NCI-H82 (cell line): ENCODE measurements around the gene CMPK2.
"Not testable (repeated sequence)": the region's sequence is repeated elsewhere in the genome, so short reads cannot be mapped to it uniquely, and the experiment has no call there.

Source experiments
- DNase-seq: peaks from one replicate; lab custom pipeline; 2025; lab: John Stamatoyannopoulos, UW

CMPK2 gene

GRCh38 chr2:6880200-6880733, 14.6 kb upstream of the CMPK2 start:
- no peak for DNase-seq

GRCh38 chr2:6879011-6879410, 13.3 kb upstream of the CMPK2 start:
- DNase-seq = no peak

GRCh38 chr2:6878549-6878948, 12.8 kb upstream of the CMPK2 start:
- no peak for DNase-seq

GRCh38 chr2:6877402-6878304, 11.9 kb upstream of the CMPK2 start, which contains the start of gene RSAD2:
RSAD2 (plus strand) TSS chr2:6877777; CDS start chr2:6877801, 24 bp downstream.
- DNase-seq = no peak

GRCh38 chr2:6876309-6876708, 10.6 kb upstream of the CMPK2 start:
- no peak for DNase-seq

- no peak for DNase-seq
These were observed 8.3 kb upstream of the CMPK2 start for GRCh38 chr2:6874032-6874431.

- DNase-seq = no peak
These were observed 6.7 kb upstream of the CMPK2 start for GRCh38 chr2:6872394-6872793.

GRCh38 chr2:6866982-6867381, 1.3 kb upstream of the CMPK2 start:
- no peak for DNase-seq

GRCh38 chr2:6866275-6866671, 566 bp upstream of the CMPK2 start:
- DNase-seq = peak; percentile 41

GRCh38 chr2:6864923-6865345, 773 bp downstream of the CMPK2 start:
- DNase-seq = no peak

GRCh38 chr2:6864231-6864754, 1.4 kb downstream of the CMPK2 start:
- no peak for DNase-seq

GRCh38 chr2:6863792-6864191, 1.9 kb downstream of the CMPK2 start:
- peak; percentile 43 for DNase-seq

GRCh38 chr2:6860296-6860695, 5.4 kb downstream of the CMPK2 start:
- DNase-seq = no peak

- not testable (repeated sequence) for DNase-seq
These were observed 7.2 kb downstream of the CMPK2 start for GRCh38 chr2:6858466-6859027.

GRCh38 chr2:6856548-6856920, 9.2 kb downstream of the CMPK2 start:
- no peak for DNase-seq

- DNase-seq = no peak
These were observed 9.7 kb downstream of the CMPK2 start for GRCh38 chr2:6855860-6856547.

- DNase-seq = no peak
These were observed 11.3 kb downstream of the CMPK2 start for GRCh38 chr2:6854416-6854815.

GRCh38 chr2:6852195-6852594, 13.5 kb downstream of the CMPK2 start:
- DNase-seq = no peak

- no peak for DNase-seq
These were observed 18.6 kb downstream of the CMPK2 start for GRCh38 chr2:6846967-6847681.

- no peak for DNase-seq
These were observed 19.2 kb downstream of the CMPK2 start for GRCh38 chr2:6846540-6846939.

GRCh38 chr2:6845903-6846302, 19.8 kb downstream of the CMPK2 start:
- DNase-seq = no peak

- no peak for DNase-seq
These were observed 20.4 kb downstream of the CMPK2 start for GRCh38 chr2:6845312-6845711.
